ELR (cell line): ENCODE measurements around the gene HS3ST1.
"Not testable (repeated sequence)": the region's sequence is repeated elsewhere in the genome, so short reads cannot be mapped to it uniquely, and the experiment has no call there.

Experiments
- DNase-seq: peaks from one replicate; pipeline ENCODE4 v3.0.0-alpha.2; 2015; ENCODE audit warnings: low read depth

Gene HS3ST1

DNA sequence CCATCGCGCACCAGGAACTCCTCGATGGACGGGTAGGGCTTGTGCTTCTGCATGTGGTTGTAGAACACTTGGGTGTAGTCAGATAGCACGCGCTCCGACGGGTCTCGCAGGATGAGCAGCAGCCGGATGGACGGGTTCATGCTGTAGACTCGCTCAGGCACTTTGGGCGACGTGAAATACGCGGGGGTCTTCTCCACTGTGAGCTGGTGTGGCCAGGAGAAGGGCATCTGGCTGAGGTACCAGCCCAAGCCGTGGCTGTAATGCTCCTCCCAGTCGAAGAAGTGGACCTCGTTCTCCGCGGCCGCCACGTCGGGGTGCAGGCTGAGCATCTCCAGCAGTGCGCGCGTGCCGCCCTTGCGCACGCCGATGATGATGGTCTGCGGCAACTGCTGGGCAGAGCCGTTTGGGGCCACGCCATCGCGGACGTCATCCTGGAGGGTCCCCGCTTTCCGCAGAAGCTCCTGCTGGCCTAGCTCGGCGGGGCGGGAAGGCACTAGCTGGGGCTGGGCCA, 29.2 kb downstream of the HS3ST1 start:
- no peak for DNase-seq

DNA sequence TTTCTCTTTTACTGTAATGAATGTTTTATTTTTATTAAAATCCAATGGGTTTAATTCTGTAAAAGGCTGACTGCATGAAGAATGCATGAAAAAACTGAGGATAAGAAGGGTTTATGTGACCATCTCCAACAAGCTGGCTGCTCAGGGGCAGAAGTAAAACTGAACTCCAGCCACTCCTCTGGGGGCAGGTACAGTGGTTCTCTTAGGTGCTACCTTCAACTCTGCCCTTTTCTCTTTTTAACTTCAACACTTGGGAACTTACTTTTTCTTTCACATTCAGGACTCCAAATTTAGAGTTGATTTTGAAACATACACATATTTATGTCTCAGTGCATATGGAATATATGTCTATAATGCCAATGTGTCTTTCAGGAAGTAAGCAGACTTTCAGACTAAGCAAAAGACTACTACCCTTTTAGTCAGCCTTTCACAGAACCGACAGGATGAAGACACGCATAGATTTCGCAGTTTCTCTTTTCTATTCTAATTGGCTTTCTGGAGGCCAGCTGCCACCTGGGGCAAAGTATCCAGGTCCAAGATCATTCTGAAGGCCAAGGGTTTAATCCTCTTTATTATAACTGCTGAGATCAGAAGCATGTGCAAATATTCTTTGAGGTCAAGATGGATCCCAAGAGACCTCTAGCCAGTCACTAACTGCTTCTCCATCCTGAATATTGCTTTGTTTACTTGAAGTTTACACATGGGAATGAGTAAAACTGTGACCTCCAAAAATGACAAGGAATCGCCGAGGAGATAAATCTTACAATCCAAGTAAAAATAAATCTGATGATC, 30.7 kb downstream of the HS3ST1 start:
- DNase-seq, result no peak

DNA sequence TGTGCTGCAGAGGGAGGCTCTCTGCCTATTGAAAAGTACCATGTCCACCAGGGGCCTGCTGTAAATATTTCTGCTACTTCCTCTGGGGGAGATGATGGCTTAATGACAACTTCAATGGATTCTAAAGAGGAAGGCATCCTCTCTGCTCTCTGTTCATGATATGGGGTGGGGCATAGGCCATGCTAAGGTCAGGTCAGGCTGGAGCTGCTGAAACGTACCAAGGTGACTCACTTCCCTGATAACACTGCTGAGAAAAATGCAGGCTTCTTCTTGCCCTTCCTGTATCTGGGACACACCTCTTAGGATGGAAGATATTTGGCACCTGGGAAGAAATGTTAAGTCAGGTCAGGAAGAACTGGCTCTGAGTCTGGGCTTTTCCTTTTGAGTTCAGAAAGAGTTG, 31.5 kb downstream of the HS3ST1 start:
- no peak for DNase-seq

DNA sequence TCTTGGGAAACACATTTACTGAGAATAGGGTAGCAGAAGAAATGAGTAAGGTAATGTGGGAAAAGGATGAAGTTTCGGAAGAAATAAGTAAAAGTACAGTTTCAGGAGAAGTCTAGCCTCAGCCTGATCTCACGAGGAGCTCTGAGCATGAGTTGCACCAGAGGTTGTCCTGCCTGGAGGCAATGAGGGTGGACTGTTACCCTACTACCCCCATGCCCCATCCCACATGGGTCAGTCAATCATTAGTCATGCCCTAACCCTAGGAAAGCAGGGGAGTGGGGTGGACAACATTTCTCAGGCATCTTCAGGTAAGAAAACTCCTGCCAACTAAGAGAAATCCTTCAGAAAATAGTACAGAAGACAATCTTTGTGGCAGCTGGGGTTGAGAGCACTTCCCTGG, 35.1 kb downstream of the HS3ST1 start:
- DNase-seq, result no peak

DNA sequence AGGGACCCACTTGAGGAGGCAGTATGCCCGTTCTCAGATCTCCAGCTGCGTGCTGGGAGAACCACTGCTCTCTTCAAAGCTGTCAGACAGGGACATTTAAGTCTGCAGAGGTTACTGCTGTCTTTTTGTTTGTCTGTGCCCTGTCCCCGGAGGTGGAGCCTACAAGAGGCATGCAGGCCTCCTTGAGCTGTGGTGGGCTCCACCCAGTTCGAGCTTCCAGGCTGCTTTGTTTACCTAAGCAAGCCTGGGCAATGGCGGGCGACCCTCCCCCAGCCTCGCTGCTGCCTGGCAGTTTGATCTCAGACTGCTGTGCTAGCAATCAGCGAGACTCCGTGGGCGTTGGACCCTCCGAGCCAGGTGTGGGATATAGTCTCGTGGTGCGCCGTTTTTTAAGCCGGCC, 44.6 kb downstream of the HS3ST1 start:
- DNase-seq, result not testable (repeated sequence)

DNA sequence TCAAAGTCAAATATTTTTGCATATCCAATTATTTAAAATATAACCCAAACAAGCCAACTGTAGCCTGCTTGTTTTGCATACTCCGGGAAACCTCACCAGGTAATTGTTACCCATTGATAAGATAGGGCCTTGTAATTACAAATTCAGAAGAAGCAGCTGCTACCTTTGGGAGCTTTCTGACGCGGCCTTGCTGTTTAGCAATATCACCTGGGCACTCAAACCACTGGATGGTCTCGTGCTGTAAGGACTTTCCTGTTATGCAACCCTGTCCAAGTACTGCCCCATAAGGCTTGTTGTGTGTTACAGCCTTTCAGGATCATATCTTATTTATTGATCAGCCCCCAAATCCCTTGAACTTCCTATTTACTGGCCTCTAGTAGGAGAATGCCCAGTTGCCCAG, 52.1 kb downstream of the HS3ST1 start:
- DNase-seq, result no peak

DNA sequence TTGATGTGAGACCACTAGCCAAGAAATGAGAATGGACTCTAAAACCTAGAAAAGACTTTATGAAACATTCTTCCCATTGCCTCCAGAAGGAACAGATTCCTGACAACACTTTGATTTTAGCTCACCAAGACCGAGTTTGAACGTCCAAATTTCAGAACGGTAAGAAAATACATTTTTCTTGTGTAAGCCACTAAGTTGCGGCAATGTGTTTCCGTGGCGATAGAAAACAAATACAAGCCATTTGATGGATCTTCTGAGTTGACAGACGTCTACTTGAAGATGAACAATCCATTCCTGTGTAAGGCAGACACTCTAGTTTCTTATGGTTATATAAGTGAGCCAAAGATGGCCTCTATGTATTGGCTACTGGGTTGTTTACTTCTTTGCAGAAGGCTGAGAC, 52.5 kb downstream of the HS3ST1 start:
- DNase-seq, result no peak

DNA sequence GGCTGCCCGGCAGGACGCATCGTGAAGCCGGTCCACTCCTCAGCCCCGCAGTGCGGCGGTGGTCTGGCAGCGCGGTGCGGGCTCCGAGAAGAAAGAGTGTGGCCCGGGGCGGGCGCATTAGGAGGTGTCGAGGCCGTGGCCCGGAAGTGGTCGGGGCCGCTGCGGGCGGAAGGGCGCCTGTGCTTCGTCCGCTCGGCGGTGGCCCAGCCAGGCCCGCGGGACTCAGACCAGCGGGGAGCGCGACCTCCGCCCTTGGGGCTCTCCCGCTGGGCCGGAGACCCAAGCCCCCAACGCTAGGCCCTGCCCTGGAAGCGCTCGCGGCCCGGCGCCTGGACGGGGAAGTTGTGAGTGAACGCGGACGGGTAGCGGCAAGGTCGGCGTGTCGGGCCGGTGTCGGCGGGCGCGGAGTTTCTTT, 60.0 kb downstream of the HS3ST1 start:
- DNase-seq, result no peak

DNA sequence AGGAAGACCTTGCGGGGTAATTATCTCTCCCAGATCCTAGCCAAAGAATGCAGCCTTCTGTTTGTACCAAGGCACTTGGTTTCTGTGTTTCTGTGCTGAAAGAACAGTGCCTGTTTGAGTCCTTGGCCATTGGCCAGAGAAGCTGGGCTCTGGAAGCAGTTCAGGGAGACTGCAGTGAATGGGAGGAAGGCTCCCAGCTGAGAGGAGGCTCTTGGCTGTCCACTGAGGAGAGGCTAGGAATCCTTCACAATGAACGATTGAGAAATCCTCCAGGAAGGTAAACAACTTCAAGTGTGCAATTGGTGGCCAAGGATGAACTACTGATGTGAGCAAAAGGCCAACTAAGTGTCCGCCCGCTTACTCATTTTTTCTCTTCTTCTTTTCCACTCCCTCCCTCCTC, 61.3 kb downstream of the HS3ST1 start:
- DNase-seq, result no peak

DNA sequence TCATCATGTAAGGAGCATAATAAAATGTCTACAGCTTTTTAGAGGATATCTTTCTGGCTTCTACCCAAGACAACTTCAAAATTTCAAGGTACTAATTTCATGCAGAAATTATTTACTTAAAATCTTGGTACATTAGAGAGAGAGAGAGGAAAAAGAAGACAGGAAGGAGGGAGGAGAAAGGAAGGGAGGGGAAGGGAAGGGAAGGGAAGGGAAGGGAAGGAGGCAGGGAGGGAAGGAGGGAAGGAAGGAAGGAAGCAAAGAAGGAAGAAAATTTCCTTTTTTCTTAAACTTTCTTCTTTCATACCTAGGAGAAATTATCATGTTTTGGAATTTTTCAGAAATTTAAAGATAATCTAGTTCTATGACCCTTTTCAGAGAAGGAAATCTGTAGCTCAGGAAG, 61.8 kb downstream of the HS3ST1 start:
- no peak for DNase-seq

DNA sequence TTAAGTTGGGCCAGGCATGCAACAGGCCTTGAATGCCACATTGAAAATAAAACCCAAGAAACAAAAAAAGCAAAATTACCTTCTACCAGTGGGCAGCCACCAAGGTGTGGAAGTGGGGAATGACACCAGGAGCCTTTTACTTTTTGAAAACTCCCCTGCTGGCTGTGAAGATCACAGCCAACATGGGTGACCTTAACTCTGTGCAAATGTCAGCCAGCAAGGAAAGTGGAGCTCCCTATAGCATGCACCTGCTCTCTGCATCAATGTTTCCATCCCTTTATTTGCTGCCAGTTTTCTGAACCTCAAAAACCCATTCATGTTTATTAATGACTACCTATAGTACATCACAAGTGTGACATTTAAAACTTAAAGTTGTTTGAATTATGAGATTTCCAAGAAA, 63.7 kb downstream of the HS3ST1 start:
- no peak for DNase-seq

DNA sequence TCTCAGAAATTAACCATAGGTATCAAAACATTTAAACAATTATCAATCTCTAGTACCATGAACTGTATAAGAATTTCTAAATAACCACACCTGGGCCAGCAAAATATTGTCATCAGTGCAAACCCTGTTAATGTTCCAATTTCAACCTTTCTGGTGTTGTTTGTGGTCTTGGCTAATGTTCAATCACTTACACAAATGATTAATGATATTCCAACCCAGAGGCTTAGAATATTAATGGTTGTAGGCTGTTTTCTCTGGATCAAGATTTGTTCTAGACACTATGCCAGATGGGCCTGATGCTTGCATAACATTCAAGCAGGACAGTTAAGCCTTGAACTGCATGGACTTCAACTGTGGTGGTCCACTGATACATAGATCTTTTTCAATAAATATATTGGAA, 69.1 kb downstream of the HS3ST1 start:
- DNase-seq, result no peak

DNA sequence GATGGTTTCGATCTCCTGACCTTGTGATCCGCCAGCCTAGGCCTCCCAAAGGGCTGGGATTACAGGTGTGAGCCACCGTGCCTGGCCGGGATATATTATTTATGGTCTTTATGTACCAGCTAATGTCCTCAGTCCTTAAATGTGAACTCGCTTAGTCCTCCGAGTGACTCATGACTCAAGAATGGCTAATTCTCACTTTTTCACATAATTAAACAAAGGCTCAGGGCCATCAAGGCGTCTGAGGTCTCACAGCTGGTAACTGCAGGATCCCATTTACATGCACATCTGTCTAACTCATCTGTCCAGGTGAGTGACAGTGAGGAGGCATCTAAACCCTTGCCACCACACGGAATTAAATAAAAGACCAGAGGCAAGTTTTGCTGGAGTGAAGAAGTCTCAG, 73.5 kb downstream of the HS3ST1 start:
- no peak for DNase-seq

DNA sequence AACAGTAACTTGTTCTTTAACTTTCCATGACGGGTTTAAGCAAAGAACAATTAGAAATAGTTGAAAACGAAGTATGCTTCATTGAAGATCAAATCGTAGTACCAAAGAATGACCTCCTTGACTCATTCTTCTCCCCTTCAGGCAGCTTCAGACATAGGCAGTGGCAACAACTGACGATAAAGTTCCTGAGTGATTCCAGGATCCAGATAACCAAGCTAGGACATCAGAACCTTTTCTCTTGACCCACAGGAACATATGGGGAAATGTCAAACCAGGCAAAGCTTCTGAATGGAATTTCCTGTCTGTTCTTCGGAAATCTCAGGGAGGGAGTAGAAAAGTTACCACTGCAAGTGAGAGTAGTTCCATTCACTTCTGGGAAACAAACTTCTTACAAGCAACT, 74.2 kb downstream of the HS3ST1 start:
- DNase-seq, result no peak

DNA sequence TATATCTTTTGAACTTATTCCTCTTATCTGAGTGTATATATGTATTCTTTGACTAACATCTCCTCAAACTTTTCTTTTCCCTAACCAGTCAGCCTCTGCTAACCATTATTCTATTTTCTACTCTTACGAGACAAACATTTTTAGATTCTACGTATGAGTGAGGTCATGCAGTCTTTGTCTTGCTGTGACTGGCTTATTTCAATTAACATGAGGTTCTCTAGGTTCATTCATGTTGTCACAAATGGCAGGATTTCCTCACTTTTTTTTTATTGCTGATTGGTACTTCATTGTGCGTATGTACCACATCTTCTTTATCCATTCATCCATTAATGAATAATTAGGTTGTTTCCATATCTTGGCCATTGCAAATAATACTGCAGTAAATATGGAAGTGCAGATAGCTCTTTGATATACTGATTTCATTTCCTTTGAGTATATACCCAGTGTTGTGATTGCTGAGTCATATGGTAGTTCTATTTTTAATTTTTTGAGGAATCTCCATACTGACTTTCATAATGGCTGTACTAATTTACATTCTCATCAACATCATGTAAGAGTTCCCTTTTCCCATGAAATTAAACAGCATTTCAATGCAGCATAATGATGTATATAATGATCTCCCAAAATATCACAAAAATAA, 80.1 kb downstream of the HS3ST1 start:
- DNase-seq, result no peak

DNA sequence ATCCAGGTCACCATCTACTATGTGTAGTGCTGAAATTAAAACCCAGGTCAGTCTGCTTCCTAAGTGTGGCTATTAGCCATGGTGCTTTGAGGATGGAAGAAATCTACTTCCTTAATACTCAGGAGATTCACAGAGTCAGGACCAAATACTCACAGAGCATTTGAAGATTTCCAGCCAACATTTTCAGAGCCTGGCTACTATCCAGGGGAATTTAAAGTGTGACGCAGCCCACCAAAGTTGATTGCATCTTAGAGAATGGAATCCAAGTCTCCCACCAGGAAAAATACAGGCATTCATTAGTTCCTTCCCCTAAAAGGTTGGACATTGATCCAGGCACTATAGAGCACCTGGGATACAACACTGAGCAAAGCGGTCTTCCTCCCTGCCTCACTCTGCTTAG, 83.8 kb downstream of the HS3ST1 start:
- DNase-seq, result no peak

DNA sequence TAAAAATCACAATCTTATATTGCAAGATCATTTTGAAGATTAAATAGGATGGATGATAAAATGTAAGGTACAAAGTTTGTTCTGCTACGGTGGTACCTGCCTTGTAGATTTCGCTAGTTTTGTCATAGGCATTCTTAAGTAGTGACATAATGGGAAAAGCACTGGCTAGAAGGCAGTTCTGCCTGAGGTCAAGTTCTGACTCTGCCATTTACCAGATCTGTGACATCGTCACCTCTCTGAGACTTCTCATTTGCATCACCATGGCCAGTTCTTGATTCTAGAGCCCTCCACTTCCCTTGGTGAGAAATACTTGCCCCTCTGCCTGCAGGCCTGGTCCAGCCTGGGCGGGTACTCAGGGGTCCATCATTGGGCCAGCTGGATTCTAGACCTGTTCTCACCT, 85.2 kb downstream of the HS3ST1 start:
- no peak for DNase-seq
